SIG-M5 (cell line): ENCODE results near the gene GRK2.

Source experiments
- DNase-seq: peaks from one replicate; lab custom pipeline; 2025; lab: John Stamatoyannopoulos, UW

GRK2 gene

DNA sequence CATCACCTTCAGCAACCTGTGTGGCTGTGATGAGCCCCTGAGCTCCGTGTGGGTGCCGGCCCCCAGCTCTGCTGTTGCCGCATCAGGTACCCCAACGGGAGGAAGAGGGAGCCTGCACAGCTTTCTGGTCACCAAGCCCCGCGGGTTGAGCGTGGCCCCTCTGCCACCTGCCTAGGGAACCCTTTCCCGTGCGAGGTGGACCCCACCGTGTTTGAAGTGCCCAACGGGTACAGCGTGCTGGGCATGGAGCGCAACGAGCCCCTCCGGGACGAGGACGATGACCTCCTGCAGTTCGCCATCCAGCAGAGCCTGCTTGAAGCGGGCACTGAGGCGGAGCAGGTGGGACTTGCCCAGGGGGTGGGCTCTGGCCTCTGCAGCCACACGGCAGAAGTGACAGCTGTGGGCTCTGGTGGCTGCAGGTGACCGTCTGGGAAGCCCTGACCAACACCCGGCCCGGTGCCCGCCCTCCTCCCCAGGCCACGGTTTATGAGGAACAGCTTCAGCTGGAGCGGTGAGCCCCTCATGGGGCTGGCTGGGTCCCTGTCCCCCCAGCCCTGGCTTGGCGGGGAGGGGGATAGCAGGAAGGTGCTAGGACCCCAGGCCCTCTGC is 35.1 kb downstream of the GRK2 start:
- DNase-seq: no peak

DNA sequence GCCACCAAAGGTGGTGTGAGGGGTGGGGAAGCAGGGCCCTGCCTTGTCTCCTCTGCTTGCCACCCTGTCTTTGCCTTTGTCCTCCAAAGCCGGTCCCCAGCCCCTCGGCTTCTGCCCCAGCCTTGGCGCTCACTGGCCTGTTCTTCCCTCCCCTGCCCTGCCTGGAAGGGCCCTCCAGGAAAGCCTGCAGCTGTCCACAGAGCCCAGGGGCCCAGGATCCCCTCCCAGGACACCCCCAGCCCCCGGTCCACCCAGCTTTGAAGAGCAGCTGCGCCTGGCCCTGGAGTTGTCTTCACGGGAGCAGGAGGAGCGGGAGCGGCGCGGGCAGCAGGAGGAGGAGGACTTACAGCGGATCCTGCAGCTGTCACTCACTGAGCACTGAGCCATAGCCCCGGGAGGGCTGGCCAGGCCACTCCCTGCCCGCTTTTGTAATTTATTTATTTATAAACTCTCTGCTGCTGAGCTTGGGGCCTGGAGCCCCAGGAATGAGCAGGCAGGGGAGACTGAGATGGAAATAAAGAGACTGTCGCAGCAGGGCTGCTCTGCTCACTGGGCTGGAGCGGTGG is 35.8 kb downstream of the GRK2 start:
- DNase-seq: no peak

DNA sequence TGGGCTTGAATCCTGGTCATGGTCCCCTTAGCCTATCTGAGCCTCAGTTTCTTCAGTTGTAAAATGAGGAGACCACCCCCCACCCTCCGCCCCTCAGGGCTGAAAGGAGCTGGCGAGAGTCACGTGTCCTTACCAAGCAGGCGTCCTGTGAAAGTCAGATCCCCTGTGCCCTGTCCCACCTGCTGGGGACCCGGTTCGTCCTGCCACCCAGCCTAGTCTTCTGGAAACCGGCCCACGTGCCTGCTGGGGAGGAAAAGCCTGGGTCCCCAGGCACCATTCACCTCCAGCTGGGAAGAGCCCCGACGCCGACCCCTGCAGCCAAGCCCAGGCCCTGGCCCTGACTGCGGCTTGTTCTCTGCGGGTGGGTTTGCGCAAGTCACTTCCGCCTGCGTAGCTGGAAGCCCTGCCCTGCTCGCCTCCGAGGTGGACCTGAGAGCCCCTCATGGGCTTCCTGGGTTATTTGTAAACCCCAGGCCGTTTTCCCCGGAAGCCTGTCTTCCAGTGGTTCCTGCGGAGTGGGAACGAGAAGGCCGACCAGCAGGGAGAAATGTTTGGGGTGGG is 36.4 kb downstream of the GRK2 start:
- no peak for DNase-seq

DNA sequence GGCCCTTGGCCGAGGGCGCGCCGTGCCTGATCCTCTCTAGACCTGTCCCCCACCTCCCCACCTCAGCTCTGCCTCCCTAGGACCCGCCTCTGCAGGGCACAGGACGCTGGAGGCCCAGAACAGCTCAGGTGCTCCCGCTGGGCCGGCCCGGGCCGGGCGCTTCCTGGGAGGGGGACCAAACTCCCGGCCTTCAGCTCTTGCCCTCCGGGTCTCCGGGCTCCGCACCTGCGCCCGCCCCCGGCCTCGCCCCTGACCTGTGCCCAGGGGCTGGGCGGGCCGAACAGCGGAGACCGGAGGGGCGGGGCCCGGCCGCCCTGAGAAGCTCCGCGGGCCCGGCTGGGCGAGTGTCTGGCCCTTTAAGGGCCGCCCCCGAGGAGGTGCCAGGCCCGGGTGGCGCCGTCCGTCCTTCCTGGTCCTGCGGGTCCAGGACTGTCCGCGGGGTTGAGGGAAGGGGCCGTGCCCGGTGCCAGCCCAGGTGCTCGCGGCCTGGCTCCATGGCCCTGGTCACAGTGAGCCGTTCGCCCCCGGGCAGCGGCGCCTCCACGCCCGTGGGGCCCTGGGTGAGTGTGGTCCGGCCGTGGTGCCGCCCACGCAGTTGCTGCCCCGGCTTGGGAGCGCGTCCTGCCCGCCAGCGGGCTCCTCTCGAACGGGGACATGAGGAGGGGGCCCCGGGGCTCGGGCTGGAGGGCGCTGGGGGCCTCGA is 37.0 kb downstream of the GRK2 start, which contains the start of gene SSH3:
Gene SSH3 (plus strand): TSS at position 399 of the 703 bp plus-strand sequence. CDS start 96 bp downstream, at position 495.
- no peak for DNase-seq

DNA sequence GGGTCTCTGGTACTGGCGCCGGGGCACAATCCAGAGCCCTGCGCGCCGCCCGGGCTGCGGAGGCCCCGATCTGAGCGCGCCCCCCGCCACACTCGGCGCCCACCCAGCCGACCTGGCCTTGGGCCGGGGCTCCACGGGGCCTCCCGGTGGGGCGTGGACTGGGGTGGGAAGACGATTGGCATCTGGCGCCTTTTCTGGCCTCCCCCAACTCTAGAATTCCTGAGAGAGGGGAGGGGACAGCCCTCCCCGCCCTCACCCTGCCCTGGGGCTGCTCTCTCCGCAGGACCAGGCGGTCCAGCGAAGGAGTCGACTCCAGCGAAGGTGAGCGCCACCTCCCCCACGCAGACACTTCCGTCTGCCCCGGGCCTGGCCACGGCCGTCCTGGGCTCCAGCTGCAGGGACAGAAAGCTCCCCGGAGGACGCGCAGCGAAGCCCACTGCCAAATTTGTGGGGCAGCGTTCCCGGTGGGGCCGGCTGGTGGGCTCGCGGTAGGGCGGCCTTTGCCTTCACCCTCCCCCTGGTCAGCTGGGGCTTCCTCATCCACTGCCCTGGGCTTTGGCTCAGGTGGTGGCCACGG is 37.6 kb downstream of the GRK2 start:
- no peak for DNase-seq

DNA sequence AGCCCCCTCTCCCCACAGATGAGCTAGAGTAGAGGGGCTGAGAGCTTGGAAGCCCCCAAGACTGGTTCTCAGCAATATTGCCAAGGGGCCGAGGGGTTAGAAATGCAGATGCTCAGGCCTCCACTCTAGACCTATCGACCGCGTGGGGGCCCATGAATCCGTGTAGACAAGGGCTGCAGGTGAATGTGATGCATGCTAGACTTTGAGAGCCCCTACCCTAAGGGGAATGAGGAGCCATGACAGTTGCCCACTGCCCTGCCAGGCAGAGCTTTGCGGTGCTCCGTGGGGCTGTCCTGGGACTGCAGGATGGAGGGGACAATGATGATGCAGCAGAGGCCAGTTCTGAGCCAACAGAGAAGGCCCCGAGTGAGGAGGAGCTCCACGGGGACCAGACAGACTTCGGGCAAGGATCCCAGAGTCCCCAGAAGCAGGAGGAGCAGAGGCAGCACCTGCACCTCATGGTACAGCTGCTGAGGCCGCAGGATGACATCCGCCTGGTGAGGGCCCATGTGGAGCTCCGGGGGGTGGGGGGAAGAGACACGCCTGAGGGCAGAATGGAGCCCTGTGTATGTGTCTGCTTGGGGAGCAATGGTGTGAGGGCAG is 38.3 kb downstream of the GRK2 start:
- DNase-seq: no peak

DNA sequence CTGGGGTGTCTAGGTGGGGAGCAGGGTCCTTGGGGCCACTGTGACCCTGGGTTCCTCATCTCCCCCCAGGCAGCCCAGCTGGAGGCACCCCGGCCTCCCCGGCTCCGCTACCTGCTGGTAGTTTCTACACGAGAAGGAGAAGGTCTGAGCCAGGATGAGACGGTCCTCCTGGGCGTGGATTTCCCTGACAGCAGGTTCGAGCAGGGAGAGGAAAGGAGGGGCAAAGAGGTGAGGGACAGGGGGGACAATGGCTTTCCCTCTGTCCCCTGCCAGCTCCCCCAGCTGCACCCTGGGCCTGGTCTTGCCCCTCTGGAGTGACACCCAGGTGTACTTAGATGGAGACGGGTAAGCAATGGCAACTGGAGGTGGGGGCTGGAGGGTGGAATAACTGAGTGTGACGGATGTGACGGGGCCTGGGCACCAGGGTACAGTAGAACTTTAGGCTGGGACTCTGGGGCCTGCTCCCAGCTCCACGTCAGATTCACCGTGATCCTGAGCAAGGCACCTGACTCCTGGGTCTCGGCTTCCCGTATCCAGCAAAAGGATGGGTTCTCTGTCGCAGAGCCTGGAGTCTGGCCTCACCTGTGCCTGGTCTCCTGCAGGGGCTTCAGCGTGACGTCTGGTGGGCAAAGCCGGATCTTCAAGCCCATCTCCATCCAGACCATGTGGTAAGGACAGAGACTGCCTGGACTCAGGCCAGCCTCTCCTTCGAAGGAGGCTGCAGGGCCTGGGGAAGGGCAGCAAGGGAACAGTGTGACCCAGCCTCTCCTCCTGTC is 40.7 kb downstream of the GRK2 start:
- no peak for DNase-seq

DNA sequence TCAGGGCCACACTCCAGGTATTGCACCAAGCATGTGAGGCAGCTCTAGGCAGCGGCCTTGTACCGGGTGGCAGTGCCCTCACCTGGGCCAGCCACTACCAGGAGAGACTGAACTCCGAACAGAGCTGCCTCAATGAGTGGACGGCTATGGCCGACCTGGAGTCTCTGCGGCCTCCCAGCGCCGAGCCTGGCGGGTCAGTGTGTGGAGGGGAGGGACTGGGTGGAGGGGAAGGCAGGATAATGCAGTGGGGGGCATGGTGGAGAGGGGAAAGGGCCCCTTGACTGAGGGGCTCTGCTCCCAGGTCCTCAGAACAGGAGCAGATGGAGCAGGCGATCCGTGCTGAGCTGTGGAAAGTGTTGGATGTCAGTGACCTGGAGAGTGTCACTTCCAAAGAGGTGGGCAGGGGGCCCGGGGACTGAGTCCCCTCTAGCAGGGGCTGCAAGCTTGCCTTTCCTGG is 41.3 kb downstream of the GRK2 start:
- no peak for DNase-seq

DNA sequence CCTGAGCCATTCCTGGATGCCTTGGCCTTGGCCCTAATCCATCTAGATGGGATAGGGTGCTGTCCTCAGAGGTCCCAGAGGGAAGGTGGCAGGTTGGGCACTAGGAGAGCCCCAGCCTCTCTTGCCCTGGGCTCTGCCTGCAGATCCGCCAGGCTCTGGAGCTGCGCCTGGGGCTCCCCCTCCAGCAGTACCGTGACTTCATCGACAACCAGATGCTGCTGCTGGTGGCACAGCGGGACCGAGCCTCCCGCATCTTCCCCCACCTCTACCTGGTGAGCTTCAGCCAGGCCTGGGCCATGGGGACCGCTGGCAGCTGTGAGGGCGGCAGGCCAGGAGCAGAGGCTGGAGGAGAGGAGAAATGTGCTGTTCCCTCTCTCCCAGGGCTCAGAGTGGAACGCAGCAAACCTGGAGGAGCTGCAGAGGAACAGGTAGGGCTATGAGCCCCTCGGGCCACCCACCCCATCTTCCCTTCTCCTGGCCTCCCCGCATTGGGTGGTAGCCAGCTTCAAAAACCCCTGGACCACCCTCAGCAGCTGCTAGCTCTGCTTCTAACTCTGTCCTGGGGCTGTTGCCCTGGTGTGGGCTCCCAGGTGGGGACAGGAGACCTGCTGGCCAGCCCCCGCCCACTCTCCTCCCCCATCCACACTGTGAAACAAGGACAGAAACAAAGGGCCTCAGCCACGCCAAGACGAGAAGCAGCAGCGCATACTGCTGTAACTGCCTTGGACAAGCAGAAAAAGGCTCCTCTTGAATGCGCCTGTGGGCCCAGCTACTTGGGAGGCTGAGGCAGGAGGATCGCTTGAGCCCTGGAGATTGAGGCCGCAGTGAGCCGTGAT is 42.0 kb downstream of the GRK2 start:
- no peak for DNase-seq

DNA sequence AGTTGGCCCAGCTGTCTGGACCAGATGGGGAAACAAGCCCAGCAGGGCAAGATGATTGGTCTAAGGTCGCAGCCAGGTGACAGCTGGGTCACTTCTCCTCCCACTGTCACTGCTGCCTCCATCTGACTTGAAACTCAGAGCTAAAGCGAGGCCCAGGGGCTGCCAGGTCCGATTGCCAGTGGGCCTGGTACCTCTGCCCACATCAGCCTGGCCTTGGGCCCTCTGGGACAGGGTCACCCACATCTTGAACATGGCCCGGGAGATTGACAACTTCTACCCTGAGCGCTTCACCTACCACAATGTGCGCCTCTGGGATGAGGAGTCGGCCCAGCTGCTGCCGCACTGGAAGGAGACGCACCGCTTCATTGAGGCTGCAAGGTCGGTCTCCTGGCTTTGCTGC is 42.9 kb downstream of the GRK2 start:
- DNase-seq: no peak

DNA sequence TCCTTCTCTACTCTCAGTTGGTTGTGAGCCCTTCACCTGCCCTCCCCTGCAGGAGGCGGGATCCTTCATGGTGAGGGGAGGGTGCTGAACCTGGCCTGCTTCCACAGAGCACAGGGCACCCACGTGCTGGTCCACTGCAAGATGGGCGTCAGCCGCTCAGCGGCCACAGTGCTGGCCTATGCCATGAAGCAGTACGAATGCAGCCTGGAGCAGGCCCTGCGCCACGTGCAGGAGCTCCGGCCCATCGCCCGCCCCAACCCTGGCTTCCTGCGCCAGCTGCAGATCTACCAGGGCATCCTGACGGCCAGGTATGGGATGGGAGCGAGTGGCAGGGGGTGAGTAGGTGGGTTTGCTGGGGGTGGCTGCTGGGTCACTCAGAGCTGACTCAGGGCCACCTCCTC is 43.4 kb downstream of the GRK2 start:
- no peak for DNase-seq

DNA sequence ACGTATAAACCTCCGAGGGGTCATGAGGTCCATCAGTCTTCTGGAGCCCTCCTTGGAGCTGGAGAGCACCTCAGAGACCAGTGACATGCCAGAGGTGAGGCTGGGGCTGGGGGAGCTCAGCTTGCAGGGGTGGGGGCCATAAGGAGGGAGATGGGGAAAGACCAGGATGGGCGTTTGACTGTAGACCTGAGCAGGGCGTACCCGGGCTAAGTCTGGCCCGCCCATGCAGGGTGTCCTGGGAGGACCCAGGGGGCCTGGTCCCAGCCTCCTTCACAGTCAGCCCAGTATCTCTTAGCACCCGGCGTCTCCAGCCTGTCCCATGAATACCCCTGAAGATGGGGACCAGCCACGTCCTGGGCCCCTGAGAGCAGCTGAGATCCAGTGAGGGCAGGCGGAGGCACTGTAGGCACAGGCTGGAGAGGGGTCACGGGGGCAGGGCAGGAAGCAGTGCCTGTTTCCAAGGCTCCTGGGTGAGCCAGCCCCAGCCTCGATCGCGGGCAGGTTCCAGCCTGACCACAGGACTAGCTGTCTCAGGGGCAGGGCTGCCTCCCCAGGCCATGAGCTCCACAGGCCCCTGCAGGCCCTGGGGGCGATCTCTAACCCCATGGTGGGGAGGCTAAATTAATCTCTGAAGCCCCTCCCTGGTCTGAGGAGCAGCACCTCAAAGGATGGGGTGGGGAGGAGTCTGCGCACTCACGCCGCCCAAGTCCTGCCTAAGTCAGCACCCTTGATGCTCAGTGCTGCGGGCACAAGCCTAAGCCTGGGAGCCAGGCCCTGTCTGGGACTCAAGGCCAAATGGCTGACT is 44.2 kb downstream of the GRK2 start:
- DNase-seq: no peak

DNA sequence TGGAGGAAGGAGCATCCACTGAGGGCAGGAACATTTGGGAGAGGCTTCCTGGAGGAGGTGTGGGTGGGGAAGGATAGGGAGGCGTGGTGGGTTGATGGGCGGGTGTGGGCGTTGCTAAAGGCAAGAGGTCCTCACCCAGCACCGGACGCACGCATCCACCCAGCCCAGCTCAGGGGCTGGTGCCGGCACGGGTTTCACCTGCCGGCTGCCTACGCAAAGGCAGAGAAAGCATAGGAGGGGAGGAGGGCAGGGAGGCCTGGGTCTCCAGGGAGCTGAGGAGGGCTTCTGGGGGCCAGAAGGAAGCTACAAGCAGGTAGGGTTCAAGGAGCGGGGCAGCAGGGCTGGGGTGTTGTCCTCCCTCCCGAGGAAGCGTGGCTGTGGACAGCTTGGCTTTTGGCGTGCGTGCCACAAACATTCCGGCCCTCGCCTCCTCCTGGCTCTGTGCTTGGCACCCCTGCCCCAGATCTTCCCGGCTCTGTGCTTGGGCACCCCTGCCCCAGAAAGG is 44.8 kb downstream of the GRK2 start:
- DNase-seq: no peak

DNA sequence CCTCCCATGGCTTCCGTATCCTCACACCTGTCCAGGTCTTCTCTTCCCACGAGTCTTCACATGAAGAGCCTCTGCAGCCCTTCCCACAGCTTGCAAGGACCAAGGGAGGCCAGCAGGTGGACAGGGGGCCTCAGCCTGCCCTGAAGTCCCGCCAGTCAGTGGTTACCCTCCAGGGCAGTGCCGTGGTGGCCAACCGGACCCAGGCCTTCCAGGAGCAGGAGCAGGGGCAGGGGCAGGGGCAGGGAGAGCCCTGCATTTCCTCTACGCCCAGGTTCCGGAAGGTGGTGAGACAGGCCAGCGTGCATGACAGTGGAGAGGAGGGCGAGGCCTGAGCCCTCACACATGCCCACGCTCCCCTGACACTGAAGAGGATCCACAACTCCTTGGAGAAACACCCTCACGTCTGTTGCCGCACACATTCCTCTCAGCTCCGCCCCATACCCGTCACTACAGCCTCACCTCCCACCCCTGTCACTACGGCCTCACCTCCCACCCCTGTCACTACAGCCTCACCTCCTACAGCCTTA is 45.3 kb downstream of the GRK2 start:
- no peak for DNase-seq

DNA sequence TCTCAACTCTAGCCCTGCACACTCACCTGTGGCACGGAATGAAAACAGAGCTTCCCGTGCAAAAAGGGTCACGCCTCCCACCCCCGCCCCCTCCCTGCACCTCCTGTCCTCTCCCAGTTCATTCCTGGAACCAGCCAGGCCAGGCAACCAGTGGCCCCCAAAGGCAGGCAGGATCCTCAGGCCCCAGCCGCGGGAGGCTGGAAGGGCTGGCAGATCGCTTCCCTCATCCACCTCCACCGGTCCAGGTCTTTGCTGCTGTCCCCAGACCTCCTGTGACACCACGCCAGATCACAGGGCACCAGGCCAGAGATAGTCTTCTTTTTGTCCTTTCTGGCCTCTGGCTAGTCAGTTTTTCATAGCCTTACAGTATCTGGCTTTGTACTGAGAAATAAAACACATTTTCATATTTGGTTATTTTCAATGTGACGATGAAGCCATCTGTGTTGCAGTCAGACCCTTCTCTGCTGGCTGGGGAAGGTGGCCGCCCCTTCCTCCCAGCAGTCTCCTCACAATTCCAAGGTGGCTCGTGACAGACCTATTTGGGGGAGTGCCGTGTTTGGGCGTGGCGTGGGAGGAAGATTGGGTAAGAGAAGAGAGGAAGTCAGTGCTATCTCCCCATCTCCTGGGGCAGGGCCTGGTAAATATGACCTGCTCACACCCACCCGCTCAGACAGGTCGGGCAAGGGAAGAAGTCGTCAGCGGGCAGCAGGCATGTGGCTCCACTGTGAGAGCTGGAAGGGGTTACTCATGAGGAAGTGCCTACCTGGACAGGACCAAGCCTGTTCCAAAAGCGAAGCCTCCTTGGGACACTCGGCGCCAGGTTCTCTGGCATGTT is 46.1 kb downstream of the GRK2 start:
- no peak for DNase-seq

DNA sequence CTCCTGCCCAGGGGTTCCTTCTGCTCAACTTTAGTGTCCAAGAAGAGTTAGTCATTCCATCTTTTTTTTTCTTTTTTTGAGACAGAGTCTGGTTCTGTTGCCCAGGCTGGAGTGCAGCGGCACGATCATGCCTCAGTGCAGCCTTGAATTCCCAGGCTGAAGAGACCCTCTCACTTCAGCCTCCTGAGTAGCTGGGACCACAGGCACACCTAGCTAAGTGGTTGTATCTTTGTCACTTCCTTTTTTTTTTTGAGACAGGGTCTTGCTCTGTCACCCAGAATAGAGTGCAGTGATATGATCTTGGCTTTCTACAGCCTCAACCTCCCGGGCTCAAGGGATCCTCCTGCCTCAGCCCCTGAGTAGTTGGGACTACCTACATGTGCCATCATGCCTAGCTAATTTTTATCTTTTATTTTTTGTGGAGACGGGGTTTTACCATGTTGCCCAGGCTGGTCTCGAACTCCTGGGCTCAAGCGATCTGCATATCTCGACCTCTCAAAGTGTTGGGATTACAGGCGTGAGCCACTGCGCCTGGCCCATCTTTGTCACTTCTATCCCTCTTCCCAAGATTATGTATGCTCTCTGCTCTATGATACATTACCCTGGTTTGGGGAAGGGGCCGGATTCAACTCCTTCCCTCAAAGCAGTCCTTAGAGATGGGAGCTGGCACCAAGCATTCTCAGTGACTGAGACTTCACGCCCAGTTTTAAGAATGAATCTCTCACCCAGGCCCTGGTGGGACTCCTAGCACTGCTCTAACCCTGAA is 47.0 kb downstream of the GRK2 start:
- DNase-seq: no peak

DNA sequence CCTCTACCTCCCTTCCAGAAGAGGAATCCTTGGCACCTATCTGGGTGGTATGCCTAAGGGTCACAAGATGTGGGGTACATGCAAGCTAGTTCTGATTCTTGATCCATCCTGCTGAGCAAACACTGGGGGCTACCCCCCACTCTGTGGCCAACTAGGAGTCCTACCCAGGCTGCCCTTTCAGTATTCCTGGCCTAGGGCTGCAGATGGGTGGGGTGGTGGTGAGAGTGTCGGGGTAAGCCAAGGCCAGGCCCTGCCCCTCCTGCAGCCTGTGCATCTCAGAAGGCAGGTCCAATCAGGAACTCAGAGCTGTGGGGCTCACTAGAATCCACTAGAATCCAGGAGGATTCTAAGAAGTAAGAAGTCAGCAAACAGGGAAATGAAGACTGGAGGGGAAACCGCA is 47.9 kb downstream of the GRK2 start:
- no peak for DNase-seq
